GM12878 (cell line): ENCODE measurements around the gene UBE2O. TPM values are rescaled to one million over a fixed set of nuclear protein-coding genes. Genes with fewer than 3 reads are reported as not detected.

Source experiments
- CEBPB ChIP-seq, 2 experiments: fragments of 150-350 bp in 1 of 2; IDR thresholded peaks; 2 replicates each; pipeline ENCODE4 v1.6.1; 2012 to 2014; ENCODE audit warnings: low read depth in 2 of 2, low read length in 2 of 2, borderline replicate concordance in 1 of 2, inconsistent platforms in 1 of 2
- FOXK2 ChIP-seq: fragments of 450-650 bp; IDR thresholded peaks from 2 replicates; pipeline ENCODE4 v1.6.1; 2017; ENCODE audit warnings: mild to moderate bottlenecking, moderate library complexity
- NR2C2 ChIP-seq: IDR thresholded peaks from 2 replicates; pipeline ENCODE4 v1.6.1; 2011; ENCODE audit warnings: borderline replicate concordance, low read depth; ENCODE audit not compliant: control insufficient read depth, insufficient read length
- RB1 ChIP-seq: fragments of 450-650 bp; formaldehyde crosslinking; IDR thresholded peaks from 2 replicates; pipeline ENCODE4 v1.6.1; 2017; ENCODE audit warnings: mild to moderate bottlenecking, borderline replicate concordance
- USF1 ChIP-seq: IDR thresholded peaks from 2 replicates; pipeline ENCODE4 v1.6.1; 2011; ENCODE audit warnings: borderline replicate concordance, low read depth, mild to moderate bottlenecking, moderate library complexity, mixed read lengths, low read length; ENCODE audit not compliant: insufficient read depth; ENCODE audit errors: extremely low read length
- WRNIP1 ChIP-seq: IDR thresholded peaks from 2 replicates; pipeline ENCODE4 v1.6.1; 2011; ENCODE audit warnings: low read depth, low read length, improper control_type of control experiment, borderline replicate concordance
- ZNF592 ChIP-seq: fragments of 450-650 bp; IDR thresholded peaks from 2 replicates; pipeline ENCODE4 v1.6.1; 2017; ENCODE audit warnings: mild to moderate bottlenecking, moderate library complexity
- polyA plus RNA-seq, 11 experiments: library from polyadenylated mRNA; depleted of rRNA in 4 of 11; unstranded in 6 of 11; stranded (reverse) in 5 of 11; fragments of >200 nt; fragmentation: Nextera tagmentation in 4 of 11; fragmentation: Illumina TruSeq in 1 of 11; extraction: Ambion mirVana in 4 of 11; extraction: Trizol in 1 of 11; gene quantifications; 1 replicate in 1 of 11; 2 replicates in 10 of 11; pipeline versions ENCODE4 v1.2.1 to v1.2.3, GENCODE V29; 2011 to 2016; ENCODE audit warnings: inconsistent platforms in 2 of 11, missing spikeins in 2 of 11, low read depth in 1 of 11
- total RNA-seq, 4 experiments: library from RNA; depleted of rRNA in 3 of 4; stranded (reverse); fragments of >200 nt in 3 of 4; fragmentation: Illumina TruSeq in 1 of 4; extraction: Trizol in 1 of 4; gene quantifications; 2 replicates each; pipeline versions ENCODE4 v1.2.1 to v1.2.3, GENCODE V29; 2013 to 2021

UBE2O gene
- total and polyA plus RNA-seq, 10 of the 15 experiments (the other 5 are each of a cell fraction or from before 2014, with no cell fraction given): 2.1 to 39.0 (median 14.1) TPM

GRCh38 chr17:76477576-76477975, 24.6 kb upstream of the UBE2O start (continued):
- TF ChIP-seq ZNF592 (no peak), USF1 (no peak), FOXK2 (no peak), RB1 (no peak), NR2C2 (no peak), WRNIP1 (no peak), CEBPB (IDR thresholded peaks at IDR 0.05; ENCODE audit: borderline replicate concordance in 1 of 2, low read depth in 2 of 2, low read length in 2 of 2) (no peak)
